Transverse colon (tissue), 4 donors: ENCODE measurements around the gene HMGN4. TPM values are rescaled to one million over a fixed set of nuclear protein-coding genes. Genes with fewer than 3 reads are reported as not detected.
A peak's percentile ranks its signal among the peaks of the same experiment; 100 is the strongest.

Experiments
- DNase-seq: peaks from one replicate; pipeline ENCODE4 v3.0.0-alpha.2; 2019
- H3K27ac ChIP-seq, 4 donors: fragments of 200-600 bp; sonication (generic); 2 replicates each; pipeline ENCODE4 v1.5.1; 2016 to 2018; ENCODE audit warnings: inconsistent platforms in 4 of 4
- H3K27me3 ChIP-seq: fragments of 200-600 bp; sonication (generic); 2 replicates; pipeline ENCODE4 v1.5.1; 2017; ENCODE audit warnings: inconsistent platforms
- H3K36me3 ChIP-seq, 4 donors: fragments of 200-600 bp; sonication (generic); 2 replicates each; pipeline ENCODE4 v1.5.1; 2017 to 2019; ENCODE audit warnings: inconsistent platforms in 4 of 4
- H3K4me1 ChIP-seq, 4 donors: fragments of 200-600 bp; sonication (generic); 2 replicates each; pipeline ENCODE4 v1.5.1; 2017 to 2020; ENCODE audit warnings: inconsistent platforms in 4 of 4
- H3K4me3 ChIP-seq, 4 donors: fragments of 200-600 bp; sonication (generic); 1 replicate in 1 of 4; 2 replicates in 3 of 4; pipeline versions ENCODE4 v1.5.1 to v1.6.1; 2017 to 2019; ENCODE audit warnings: inconsistent platforms in 4 of 4
- H3K9me3 ChIP-seq, 2 donors: fragments of 200-600 bp; sonication (generic); 2 replicates each; pipeline ENCODE4 v1.5.1; 2017 to 2019; ENCODE audit warnings: inconsistent platforms in 2 of 2
- CTCF ChIP-seq, 5 experiments: fragments of 200-600 bp in 3 of 5; fragments of 450-650 bp in 2 of 5; sonication (generic) in 3 of 5; IDR thresholded peaks; 1 replicate in 2 of 5; 2 replicates in 3 of 5; pipeline ENCODE4 v1.5.1; 2016 to 2017; ENCODE audit warnings: antibody characterized with exemption in 5 of 5, inconsistent platforms in 3 of 5, mild to moderate bottlenecking in 2 of 5, moderate library complexity in 1 of 5
- EP300 ChIP-seq: sonication (generic); formaldehyde crosslinking; IDR thresholded peaks from one replicate; pipeline ENCODE4 v1.6.1; 2017; ENCODE audit warnings: antibody characterized with exemption, low read depth
- POLR2A ChIP-seq: fragments of 450-650 bp; IDR thresholded peaks from one replicate; pipeline ENCODE4 v1.6.1; 2016; ENCODE audit warnings: antibody characterized with exemption, mild to moderate bottlenecking, moderate library complexity
- POLR2AphosphoS5 ChIP-seq, 3 donors: sonication (generic); formaldehyde crosslinking; IDR thresholded peaks; one replicate each; pipeline ENCODE4 v1.6.1; 2016; ENCODE audit warnings: antibody characterized with exemption in 3 of 3
- WGBS, 2 donors: methylation state at CpG; one replicate each; pipeline ENCODE4 v1.1.5; 2018; ENCODE audit warnings: low coverage in 1 of 2; 5-methylcytosine and 5-hydroxymethylcytosine counted together
- in situ Hi-C, 4 donors: fragments of 200-750 bp; cut with MboI; loops; one replicate each; pipeline versions ENCODE4 v1.15.0 to v1.15.1; 2017; ENCODE audit warnings: low sequenced_read_pairs in 3 of 4, low pct_ligation_motif_present in 1 of 4, low pct_unique_long_range_greater_than_20kb in 1 of 4
- intact Hi-C: fragments of 100-400 bp; cut with DNase I; formaldehyde crosslinking; loops from one replicate; pipeline ENCODE4 v1.15.1; 2023; ENCODE audit warnings: low total_unique reads
- total RNA-seq, 4 donors: library from RNA; depleted of rRNA; stranded (reverse); fragments of >200 nt; gene quantifications; one replicate each; pipeline ENCODE4 v1.1.0, GENCODE V29; 2016

The HMGN4 gene
- total RNA-seq, 4 donors from 2014 or later = 20.3 to 69.6 (median 62.8) TPM

GRCh38 chr6:26514984-26515383 lies 23.2 kb upstream of the HMGN4 start:
- Histone ChIP-seq H3K36me3 (no peaks in the 10 kb centered on the region), H3K9me3 (no peaks in the 10 kb centered on the region), H3K4me1 (peaks cover 0 to under 1% (median 0%) of the 10 kb centered on the region in 4 donors), H3K27me3 (no peaks in the 10 kb centered on the region), H3K4me3 (no peak overlapping the region), H3K27ac (no peak overlapping the region)
- intact Hi-C loops (no loop called here), in situ Hi-C loops (no loop called here)
- no peak for TF ChIP-seq EP300
- TF ChIP-seq CTCF (IDR thresholded peaks at IDR 0.05) = no peak
- no peak for TF ChIP-seq POLR2AphosphoS5 (IDR thresholded peaks at IDR 0.05)
- TF ChIP-seq POLR2A = no peak
- DNase-seq = no peak
- WGBS, 2 donors = 79 to 80% methylated on average over 2 of the region's 2 CpGs

DNA sequence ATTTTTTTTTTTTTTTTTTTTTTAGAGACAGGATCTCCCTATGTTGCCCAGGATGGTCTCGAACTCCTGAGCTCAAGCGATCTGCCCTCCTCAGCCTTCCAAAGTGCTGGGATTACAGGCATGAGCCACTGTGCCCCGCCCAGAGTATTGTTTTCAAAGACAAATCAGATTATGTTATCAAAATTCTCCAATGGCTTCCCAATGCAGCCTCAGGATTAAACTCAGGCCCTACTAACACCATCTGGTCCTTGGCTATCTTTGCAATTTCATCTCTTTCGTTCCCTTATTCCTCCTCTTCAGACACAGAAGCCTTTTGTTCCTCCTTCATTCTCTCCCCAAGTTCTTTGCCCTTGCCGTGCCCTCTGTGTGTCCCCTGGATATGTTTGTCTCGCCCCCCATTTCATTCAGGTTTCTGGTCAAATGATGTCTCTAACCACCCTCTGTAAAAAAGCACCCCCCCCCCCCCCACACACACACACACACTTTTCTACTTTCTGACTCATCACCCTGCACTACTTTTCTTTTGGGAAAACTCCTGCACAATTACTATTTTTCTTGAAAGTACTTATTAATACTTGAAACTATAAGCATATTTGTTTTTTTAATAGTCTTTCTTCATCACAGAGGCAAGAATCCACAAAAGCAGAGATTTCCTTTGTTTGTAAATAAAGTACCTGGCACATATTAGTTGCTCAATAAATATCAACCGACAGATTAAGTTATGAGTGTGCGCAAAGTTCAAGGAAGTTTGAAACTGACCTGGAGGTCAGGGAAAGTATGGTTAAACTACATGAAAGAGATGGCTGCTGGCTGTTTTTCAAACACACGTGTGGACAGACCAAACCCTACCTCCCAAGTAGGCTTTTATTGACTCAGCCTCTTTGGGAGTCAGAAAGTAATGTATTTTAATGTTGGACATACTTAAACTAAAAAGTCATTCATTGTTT lies 21.4 kb upstream of the HMGN4 start:
- Histone ChIP-seq H3K4me1 (peaks cover 0 to 5% (median 3%) of the 10 kb centered on the region in 4 donors), H3K4me3 (no peak overlapping the region), H3K27me3 (no peaks in the 10 kb centered on the region), H3K9me3 (no peaks in the 10 kb centered on the region), H3K36me3 (no peaks in the 10 kb centered on the region), H3K27ac (no peak overlapping the region)
- no peak for TF ChIP-seq CTCF (IDR thresholded peaks at IDR 0.05)
- no peak for TF ChIP-seq EP300
- no peak for TF ChIP-seq POLR2AphosphoS5 (IDR thresholded peaks at IDR 0.05)
- TF ChIP-seq POLR2A = no peak
- DNase-seq = no peak
- 76 to 77% methylated on average over 4 to 9 of the region's 9 CpGs for WGBS, 2 donors
- in situ Hi-C loops = no loop called here
- intact Hi-C loops = no loop called here

DNA sequence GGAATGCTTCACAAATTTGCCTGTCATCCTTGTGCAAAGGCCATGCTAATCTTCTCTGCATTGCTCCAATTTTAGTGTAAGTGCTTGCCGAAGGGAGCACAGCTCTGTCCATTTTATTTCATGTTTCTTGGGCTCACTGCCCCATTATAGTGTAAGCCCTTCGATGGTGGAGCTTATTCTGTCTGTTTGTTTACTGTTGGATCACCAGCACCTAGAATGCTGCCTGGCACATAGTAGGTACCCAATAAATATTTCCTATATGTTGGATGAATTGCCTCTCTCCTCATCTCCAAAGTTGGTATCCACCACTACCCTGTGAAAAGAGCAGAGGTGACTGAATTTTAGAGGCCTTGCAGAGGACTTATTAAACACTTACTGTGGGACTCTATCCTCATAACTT lies 18.8 kb upstream of the HMGN4 start:
- 98 to 100% methylated on average over 2 of the region's 2 CpGs for WGBS, 2 donors
- intact Hi-C loops = no loop called here
- no peak for DNase-seq
- no peak overlapping the region for H3K27ac ChIP-seq
- H3K4me1 ChIP-seq = peaks cover 0 to 16% (median 5%) of the 10 kb centered on the region in 4 donors
- in situ Hi-C loops = no loop called here
- no peaks in the 10 kb centered on the region for H3K27me3 ChIP-seq
- H3K36me3 ChIP-seq = no peaks in the 10 kb centered on the region
- no peak overlapping the region for H3K4me3 ChIP-seq
- no peak for TF ChIP-seq POLR2A
- no peak for TF ChIP-seq CTCF (IDR thresholded peaks at IDR 0.05)
- no peak for TF ChIP-seq POLR2AphosphoS5 (IDR thresholded peaks at IDR 0.05)
- no peak for TF ChIP-seq EP300
- no peaks in the 10 kb centered on the region for H3K9me3 ChIP-seq

- Histone ChIP-seq H3K4me1 (peaks cover 0 to 16% (median 5%) of the 10 kb centered on the region in 4 donors), H3K9me3 (no peaks in the 10 kb centered on the region), H3K36me3 (no peaks in the 10 kb centered on the region), H3K27me3 (no peaks in the 10 kb centered on the region), H3K27ac (peak overlapping the region; percentile 94 to 99 (median 95)), H3K4me3 (peak overlapping the region in 3 of 4 donors; percentile 37 to 62 (median 51))
- no peak for DNase-seq
- TF ChIP-seq POLR2AphosphoS5 (IDR thresholded peaks at IDR 0.05) (no peak), EP300 (no peak), POLR2A (no peak), CTCF (IDR thresholded peaks at IDR 0.05) (no peak)
- in situ Hi-C loops = no loop called here
- intact Hi-C loops = no loop called here
- WGBS, 2 donors = 11 to 17% methylated on average over 9 to 20 of the region's 21 CpGs
Measured at GRCh38 chr6:26520237-26520849, 17.8 kb upstream of the HMGN4 start.
